HepG2 (cell line): Measurements from ENCODE around the gene ANKUB1. TPM values are rescaled to one million over a fixed set of nuclear protein-coding genes. Genes with fewer than 3 reads are reported as not detected.

Source experiments
- AHR ChIP-seq: IDR thresholded peaks from 2 replicates; pipeline ENCODE4 v1.6.1; 2018; ENCODE audit warnings: missing genetic modification reagents, missing compliant biosample characterization
- CCAR2 ChIP-seq: fragments of 200-400 bp; formaldehyde crosslinking; optimal IDR thresholded peaks from 2 replicates; pipeline ENCODE3; 2018; ENCODE audit warnings: low read depth, mild to moderate bottlenecking, low read length, moderate library complexity
- GABPA ChIP-seq, 2 experiments: IDR thresholded peaks; 2 replicates each; pipeline ENCODE4 v1.6.1; 2011 to 2016; ENCODE audit warnings: low read depth in 2 of 2, low read length in 1 of 2, missing biosample characterization in 1 of 2, missing genetic modification characterization in 1 of 2
- GTF3A ChIP-seq: sonication (generic); formaldehyde crosslinking; conservative IDR thresholded peaks from 2 replicates; pipeline ENCODE4 v1.4.0; 2020; ENCODE audit warnings: mild to moderate bottlenecking, missing genetic modification reagents
- HNF4A ChIP-seq: sonication (generic); formaldehyde crosslinking; IDR thresholded peaks from 2 replicates; pipeline ENCODE4 v1.4.0; 2020; ENCODE audit warnings: missing genetic modification reagents
- IKZF4 ChIP-seq: sonication (generic); formaldehyde crosslinking; IDR thresholded peaks from 2 replicates; pipeline ENCODE4 v1.5.1; 2020; ENCODE audit warnings: borderline replicate concordance, mild to moderate bottlenecking, low read depth, missing genetic modification reagents; ENCODE audit errors: not compliant biosample characterization
- MIER3 ChIP-seq: IDR thresholded peaks from 2 replicates; pipeline ENCODE4 v1.6.1; 2016; ENCODE audit warnings: missing compliant biosample characterization, borderline replicate concordance
- SRSF4 ChIP-seq: fragments of 200-400 bp; formaldehyde crosslinking; IDR thresholded peaks from one replicate; pipeline ENCODE4 v1.6.1; 2018; ENCODE audit warnings: mild to moderate bottlenecking, low read depth, low read length, moderate library complexity; ENCODE audit not compliant: poor library complexity, severe bottlenecking
- TP53 ChIP-seq: sonication (generic); formaldehyde crosslinking; conservative IDR thresholded peaks from 2 replicates; pipeline ENCODE4 v1.4.0; 2020; ENCODE audit warnings: missing genetic modification reagents
- YEATS4 ChIP-seq: sonication (generic); formaldehyde crosslinking; IDR thresholded peaks from 2 replicates; pipeline ENCODE4 v1.4.0; 2020; ENCODE audit warnings: missing genetic modification reagents, borderline replicate concordance
- ZFP37 ChIP-seq: sonication (generic); formaldehyde crosslinking; IDR thresholded peaks from 2 replicates; pipeline ENCODE4 v1.4.0; 2020; ENCODE audit warnings: missing genetic modification reagents, borderline replicate concordance
- ZNF234 ChIP-seq: sonication (generic); formaldehyde crosslinking; conservative IDR thresholded peaks from 2 replicates; pipeline ENCODE4 v1.5.1; 2020; ENCODE audit warnings: mild to moderate bottlenecking, missing genetic modification reagents
- ZNF607 ChIP-seq: sonication (generic); formaldehyde crosslinking; IDR thresholded peaks from 2 replicates; pipeline ENCODE4 v1.5.1; 2020; ENCODE audit warnings: missing genetic modification reagents, mild to moderate bottlenecking, borderline replicate concordance
- ZNF704 ChIP-seq: sonication (generic); formaldehyde crosslinking; IDR thresholded peaks from 2 replicates; pipeline ENCODE4 v1.8.1; 2023; ENCODE audit warnings: mild to moderate bottlenecking, inconsistent platforms, moderate library complexity, missing genetic modification reagents, borderline replicate concordance
- ZNF709 ChIP-seq: sonication (generic); formaldehyde crosslinking; IDR thresholded peaks from 2 replicates; pipeline ENCODE4 v1.5.0; 2020; ENCODE audit warnings: mild to moderate bottlenecking, missing genetic modification reagents
- ZNF710 ChIP-seq: sonication (generic); formaldehyde crosslinking; IDR thresholded peaks from 2 replicates; pipeline ENCODE4 v1.5.0; 2020; ENCODE audit warnings: mild to moderate bottlenecking, missing genetic modification reagents, borderline replicate concordance
- ZNF850 ChIP-seq: sonication (generic); formaldehyde crosslinking; conservative IDR thresholded peaks from 2 replicates; pipeline ENCODE4 v1.9.0; 2021; ENCODE audit warnings: mild to moderate bottlenecking, missing genetic modification reagents
- polyA plus RNA-seq, 8 experiments: library from polyadenylated mRNA; depleted of rRNA in 3 of 8; stranded (reverse) in 7 of 8; unstranded in 1 of 8; fragments of >200 nt; fragmentation: Illumina TruSeq in 4 of 8; extraction: Trizol in 4 of 8; gene quantifications; 2 replicates each; pipeline versions ENCODE4 v1.2.1 to v1.2.3, GENCODE V29; 2011 to 2016; ENCODE audit warnings: low read depth in 4 of 8, missing spikeins in 1 of 8, mixed read lengths in 1 of 8; ENCODE audit not compliant: insufficient read depth in 1 of 8
- total RNA-seq, 5 experiments: library from RNA; depleted of rRNA; stranded (reverse); fragments of >200 nt; fragmentation: Illumina TruSeq; extraction: Trizol; gene quantifications; 2 replicates each; pipeline ENCODE4 v1.2.3, GENCODE V29; 2016; ENCODE audit warnings: low read depth in 1 of 5
- TF ChIP-seq, protein P1 (sequence below): sonication (generic); formaldehyde crosslinking; conservative IDR thresholded peaks from 2 replicates; pipeline ENCODE4 v1.4.0; 2020; ENCODE audit warnings: mild to moderate bottlenecking, missing genetic modification reagents, moderate library complexity
- TF ChIP-seq, protein P2 (sequence below): sonication (generic); formaldehyde crosslinking; IDR thresholded peaks from 2 replicates; pipeline ENCODE4 v1.5.1; 2020; ENCODE audit warnings: missing genetic modification reagents, mild to moderate bottlenecking, borderline replicate concordance

ANKUB1 gene
- total and polyA plus RNA-seq, 2 of the 13 experiments (the other 11 are each of a cell fraction or from before 2014, with no cell fraction given): not detected

- TF ChIP-seq, protein P1, sequence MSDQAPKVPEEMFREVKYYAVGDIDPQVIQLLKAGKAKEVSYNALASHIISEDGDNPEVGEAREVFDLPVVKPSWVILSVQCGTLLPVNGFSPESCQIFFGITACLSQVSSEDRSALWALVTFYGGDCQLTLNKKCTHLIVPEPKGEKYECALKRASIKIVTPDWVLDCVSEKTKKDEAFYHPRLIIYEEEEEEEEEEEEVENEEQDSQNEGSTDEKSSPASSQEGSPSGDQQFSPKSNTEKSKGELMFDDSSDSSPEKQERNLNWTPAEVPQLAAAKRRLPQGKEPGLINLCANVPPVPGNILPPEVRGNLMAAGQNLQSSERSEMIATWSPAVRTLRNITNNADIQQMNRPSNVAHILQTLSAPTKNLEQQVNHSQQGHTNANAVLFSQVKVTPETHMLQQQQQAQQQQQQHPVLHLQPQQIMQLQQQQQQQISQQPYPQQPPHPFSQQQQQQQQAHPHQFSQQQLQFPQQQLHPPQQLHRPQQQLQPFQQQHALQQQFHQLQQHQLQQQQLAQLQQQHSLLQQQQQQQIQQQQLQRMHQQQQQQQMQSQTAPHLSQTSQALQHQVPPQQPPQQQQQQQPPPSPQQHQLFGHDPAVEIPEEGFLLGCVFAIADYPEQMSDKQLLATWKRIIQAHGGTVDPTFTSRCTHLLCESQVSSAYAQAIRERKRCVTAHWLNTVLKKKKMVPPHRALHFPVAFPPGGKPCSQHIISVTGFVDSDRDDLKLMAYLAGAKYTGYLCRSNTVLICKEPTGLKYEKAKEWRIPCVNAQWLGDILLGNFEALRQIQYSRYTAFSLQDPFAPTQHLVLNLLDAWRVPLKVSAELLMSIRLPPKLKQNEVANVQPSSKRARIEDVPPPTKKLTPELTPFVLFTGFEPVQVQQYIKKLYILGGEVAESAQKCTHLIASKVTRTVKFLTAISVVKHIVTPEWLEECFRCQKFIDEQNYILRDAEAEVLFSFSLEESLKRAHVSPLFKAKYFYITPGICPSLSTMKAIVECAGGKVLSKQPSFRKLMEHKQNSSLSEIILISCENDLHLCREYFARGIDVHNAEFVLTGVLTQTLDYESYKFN: peak; percentile 70
- TF ChIP-seq ZNF710 (no peak), ZFP37 (CRISPR knock-in tag) (no peak; the same call in 1 of the 2 replicates), TP53 (CRISPR knock-in tag) (no peak), IKZF4 (CRISPR knock-in tag) (no peak), MIER3 (CRISPR knock-in tag) (no peak), GTF3A (0 out of 2 replicates have a peak, but pooled peaks have one; percentile 51), ZNF234 (CRISPR knock-in tag) (no peak), ZNF850 (CRISPR knock-in tag) (no peak), CCAR2 (no peak), YEATS4 (CRISPR knock-in tag) (no peak; the same call in 1 of the 2 replicates), HNF4A (peak; percentile 88), ZNF704 (0 out of 2 replicates have a peak, but pooled peaks have one; percentile 37), ZNF607 (CRISPR knock-in tag) (no peak), GABPA (IDR thresholded peaks at IDR 0.05; ENCODE audit: low read depth, low read length) (no peak), GABPA (CRISPR knock-in tag; IDR thresholded peaks at IDR 0.05; ENCODE audit: low read depth) (no peak), ZNF709 (CRISPR knock-in tag) (no peak), AHR (no peak), SRSF4 (no peak)
- TF ChIP-seq, protein P2, sequence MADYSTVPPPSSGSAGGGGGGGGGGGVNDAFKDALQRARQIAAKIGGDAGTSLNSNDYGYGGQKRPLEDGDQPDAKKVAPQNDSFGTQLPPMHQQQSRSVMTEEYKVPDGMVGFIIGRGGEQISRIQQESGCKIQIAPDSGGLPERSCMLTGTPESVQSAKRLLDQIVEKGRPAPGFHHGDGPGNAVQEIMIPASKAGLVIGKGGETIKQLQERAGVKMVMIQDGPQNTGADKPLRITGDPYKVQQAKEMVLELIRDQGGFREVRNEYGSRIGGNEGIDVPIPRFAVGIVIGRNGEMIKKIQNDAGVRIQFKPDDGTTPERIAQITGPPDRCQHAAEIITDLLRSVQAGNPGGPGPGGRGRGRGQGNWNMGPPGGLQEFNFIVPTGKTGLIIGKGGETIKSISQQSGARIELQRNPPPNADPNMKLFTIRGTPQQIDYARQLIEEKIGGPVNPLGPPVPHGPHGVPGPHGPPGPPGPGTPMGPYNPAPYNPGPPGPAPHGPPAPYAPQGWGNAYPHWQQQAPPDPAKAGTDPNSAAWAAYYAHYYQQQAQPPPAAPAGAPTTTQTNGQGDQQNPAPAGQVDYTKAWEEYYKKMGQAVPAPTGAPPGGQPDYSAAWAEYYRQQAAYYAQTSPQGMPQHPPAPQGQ: no peak
Measured at GRCh38 chr3:149713730-149714654, 78.4 kb downstream of the ANKUB1 start (continued).
